Endothelial cell of umbilical vein (primary cell): Measurements from ENCODE around the gene SNAPIN. TPM values are rescaled to one million over a fixed set of nuclear protein-coding genes. Genes with fewer than 3 reads are reported as not detected.

ENCODE experiments used
- BruUV-seq: library from RNA; stranded (reverse); fragments of 400-500 nt; replicated peaks from 2 replicates; lab custom pipeline; 2021; lab: Mats Ljungman, UMichigan
- CTCF ChIA-PET: fragments of 300-600, 350-600 bp; sonication (Branson Sonifier 250); formaldehyde crosslinking; loops from one replicate; lab custom pipeline; 2021; ENCODE audit warnings: antibody characterized with exemption, inconsistent platforms; lab: Charles Lee
- POLR2A ChIA-PET: fragments of 300-600, 350-600 bp; sonication (Branson Sonifier 250); formaldehyde crosslinking; loops from one replicate; lab custom pipeline; 2021; ENCODE audit warnings: antibody characterized with exemption, inconsistent platforms; lab: Charles Lee
- DNase-seq: peaks from one replicate; pipeline ENCODE4 v3.0.0-alpha.2; 2011; ENCODE audit warnings: low read depth, low spot score
- FAIRE-seq: peaks from 2 replicates; lab custom pipeline; 2011; peaks lifted over from hg19 to GRCh38; lab: Jason Lieb, UNC
- H2AFZ ChIP-seq: 2 replicates; pipeline ENCODE4 v1.6.0; 2012; ENCODE audit warnings: low read depth, low read length, control low read depth, inconsistent platforms
- H3K27ac ChIP-seq: 2 replicates; pipeline ENCODE4 v1.5.1; 2011; ENCODE audit warnings: low read depth, mild to moderate bottlenecking, control low read depth, low read length, moderate library complexity; ENCODE audit not compliant: insufficient read depth
- H3K27me3 ChIP-seq, 2 experiments: 2 replicates each; pipeline versions ENCODE4 v1.6.0 to v1.6.1; 2011; ENCODE audit warnings: low read length in 2 of 2, mixed read lengths in 1 of 2; ENCODE audit not compliant: control insufficient read depth in 2 of 2, insufficient read depth in 2 of 2
- H3K36me3 ChIP-seq, 2 experiments: 2 replicates in 1 of 2; 3 replicates in 1 of 2; pipeline ENCODE4 v1.5.1; 2011; ENCODE audit warnings: low read length in 2 of 2, mild to moderate bottlenecking in 1 of 2, moderate library complexity in 1 of 2; ENCODE audit not compliant: control insufficient read depth in 2 of 2, insufficient read depth in 2 of 2; ENCODE audit errors: extremely low read depth in 1 of 2
- H3K4me1 ChIP-seq: 3 replicates; pipeline ENCODE4 v1.5.1; 2011; ENCODE audit warnings: mild to moderate bottlenecking, low read length; ENCODE audit not compliant: control insufficient read depth, insufficient read depth; ENCODE audit errors: extremely low read depth
- H3K4me2 ChIP-seq: 2 replicates; pipeline ENCODE4 v1.6.1; 2011; ENCODE audit warnings: low read length, control low read depth, mixed read lengths; ENCODE audit not compliant: insufficient read depth
- H3K4me3 ChIP-seq, 3 experiments: fragments of 200-600 bp in 1 of 3; sonication (generic), shearing (Covaris generic) in 1 of 3; replicated peaks in 1 of 3; 2 replicates each; pipeline ENCODE4 v1.5.1; 2011 to 2016; ENCODE audit warnings: control low read depth in 3 of 3, low read length in 3 of 3, mild to moderate bottlenecking in 2 of 3, inconsistent platforms in 1 of 3, low read depth in 1 of 3, moderate library complexity in 1 of 3; ENCODE audit not compliant: insufficient read depth in 1 of 3
- H3K79me2 ChIP-seq: 2 replicates; pipeline ENCODE4 v1.6.0; 2012; ENCODE audit warnings: low read length, inconsistent platforms; ENCODE audit not compliant: control insufficient read depth, insufficient read depth
- H3K9ac ChIP-seq: replicated peaks from 2 replicates; pipeline ENCODE3; 2011; ENCODE audit warnings: low read length, control low read depth; ENCODE audit not compliant: insufficient read depth; ENCODE audit errors: extremely low read depth
- H3K9me1 ChIP-seq: replicated peaks from 3 replicates; pipeline ENCODE4 v1.6.0; 2011; ENCODE audit warnings: mild to moderate bottlenecking, low read length; ENCODE audit not compliant: control insufficient read depth, insufficient read depth; ENCODE audit errors: extremely low read depth
- H3K9me3 ChIP-seq: replicated peaks from 2 replicates; pipeline ENCODE4 v1.5.1; 2012; ENCODE audit warnings: low read length, inconsistent platforms; ENCODE audit not compliant: control insufficient read depth, insufficient read depth
- H4K20me1 ChIP-seq: replicated peaks from 2 replicates; pipeline ENCODE3; 2011; ENCODE audit warnings: mild to moderate bottlenecking, low read length; ENCODE audit not compliant: control insufficient read depth, insufficient read depth; ENCODE audit errors: extremely low read depth
- EZH2 ChIP-seq: IDR thresholded peaks from 2 replicates; pipeline ENCODE4 v1.6.1; 2012; ENCODE audit warnings: borderline replicate concordance, low read depth, mild to moderate bottlenecking, moderate library complexity, low read length, inconsistent platforms; ENCODE audit not compliant: severe bottlenecking
- FOS ChIP-seq: IDR thresholded peaks from 2 replicates; pipeline ENCODE4 v1.6.1; 2011; ENCODE audit warnings: mild to moderate bottlenecking, low read length, moderate library complexity, borderline replicate concordance; ENCODE audit not compliant: insufficient read depth
- GATA2 ChIP-seq: IDR thresholded peaks from 2 replicates; pipeline ENCODE4 v1.7.0; 2011; ENCODE audit warnings: low read depth, mild to moderate bottlenecking, moderate library complexity, mixed read lengths, low read length; ENCODE audit not compliant: insufficient read length, insufficient read depth
- JUN ChIP-seq: IDR thresholded peaks from 2 replicates; pipeline ENCODE4 v1.6.1; 2011; ENCODE audit warnings: borderline replicate concordance, low read depth; ENCODE audit not compliant: insufficient read length, insufficient read depth
- MAX ChIP-seq: IDR thresholded peaks from 2 replicates; pipeline ENCODE4 v1.6.1; 2011; ENCODE audit not compliant: insufficient read depth, insufficient read length
- MYC ChIP-seq: IDR thresholded peaks from one replicate; pipeline ENCODE4 v1.6.1; 2011; ENCODE audit warnings: mild to moderate bottlenecking, low read depth, low read length
- POLR2A ChIP-seq: IDR thresholded peaks from 2 replicates; pipeline ENCODE4 v1.6.1; 2012; ENCODE audit warnings: low read depth, mild to moderate bottlenecking, control low read depth, low read length
- POLR2AphosphoS5 ChIP-seq: IDR thresholded peaks from 2 replicates; pipeline ENCODE4 v1.6.1; 2012; ENCODE audit warnings: low read depth, mild to moderate bottlenecking, control low read depth, low read length, moderate library complexity; ENCODE audit not compliant: insufficient read depth
- dilution Hi-C: fragments of 300-500 bp; cut with MboI; formaldehyde crosslinking; loops from one replicate; pipeline ENCODE4 v1.15.0; 2019; ENCODE audit warnings: low sequenced_read_pairs; ENCODE audit not compliant: extremely low pct_ligation_motif_present
- intact Hi-C: fragments of 100-400 bp; cut with micrococcal nuclease; formaldehyde crosslinking; loops from one replicate; pipeline ENCODE4 v1.10.0; 2022
- polyA plus RNA-seq, 4 experiments: library from polyadenylated mRNA; depleted of rRNA in 3 of 4; stranded (reverse) in 3 of 4; unstranded in 1 of 4; fragments of >200 nt; gene quantifications; 2 replicates each; pipeline versions ENCODE4 v1.2.1 to v1.2.3, GENCODE V29; 2011 to 2012; ENCODE audit warnings: missing spikeins in 1 of 4
- total RNA-seq: library from RNA; stranded (reverse); gene quantifications from 2 replicates; pipeline ENCODE4 v1.2.3, GENCODE V29; 2021
- TF ChIP-seq, protein P1 (sequence below), 2 donors: IDR thresholded peaks; 1 replicate in 1 of 2; 2 replicates in 1 of 2; pipeline ENCODE4 v1.5.1; 2011; ENCODE audit warnings: low read length in 2 of 2, mild to moderate bottlenecking in 2 of 2, moderate library complexity in 2 of 2, control low read depth in 1 of 2, inconsistent platforms in 1 of 2, low read depth in 1 of 2; ENCODE audit not compliant: insufficient read depth in 1 of 2; ENCODE audit errors: extremely low read depth in 1 of 2

Gene SNAPIN
- total and polyA plus RNA-seq, 2 donors (not counting 3 experiments of a cell fraction or from before 2014, with no cell fraction given) = 36.8 to 55.1 TPM

DNA sequence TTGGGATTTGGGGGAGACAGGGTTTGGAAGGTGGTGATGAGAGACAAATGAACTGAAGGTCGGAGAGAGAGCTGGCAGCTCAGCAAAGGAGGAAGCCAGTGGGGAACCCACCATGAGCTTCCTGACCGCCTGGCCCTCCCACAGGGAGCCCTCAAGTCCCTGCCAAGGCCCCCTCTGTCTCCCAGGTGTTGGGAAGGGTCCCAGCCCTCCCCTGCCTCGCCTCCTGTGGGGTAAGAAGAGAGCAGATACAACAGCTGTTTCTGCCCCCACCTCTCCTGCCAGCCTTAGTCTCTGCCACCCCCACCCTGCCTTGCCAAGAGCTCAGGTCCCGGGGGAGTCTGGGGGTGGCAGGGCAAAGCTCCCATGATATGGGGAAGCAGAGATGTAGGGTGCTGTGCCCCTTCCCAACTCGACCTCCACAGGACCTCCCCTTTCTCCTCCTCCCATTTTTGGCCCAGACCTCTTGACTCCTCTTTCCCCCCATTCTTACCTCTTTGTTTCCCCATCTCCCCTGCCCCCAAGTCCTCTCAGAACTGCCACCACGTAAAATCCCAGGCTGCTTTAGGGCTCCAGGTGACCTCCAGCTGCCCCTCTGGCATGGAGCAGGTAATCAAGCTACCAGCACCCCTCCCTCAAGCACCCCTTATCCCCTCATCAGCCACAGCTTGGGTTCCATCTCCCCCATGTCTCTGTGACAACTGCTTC is 29.7 kb upstream of the SNAPIN start:
- no peak for TF ChIP-seq EZH2
- no peak for TF ChIP-seq POLR2A
- no peak for TF ChIP-seq MAX
- TF ChIP-seq JUN = no peak
- TF ChIP-seq POLR2AphosphoS5 = no peak
- TF ChIP-seq FOS = no peak
- TF ChIP-seq MYC = no peak
- no peak for TF ChIP-seq GATA2
- TF ChIP-seq, protein P1, sequence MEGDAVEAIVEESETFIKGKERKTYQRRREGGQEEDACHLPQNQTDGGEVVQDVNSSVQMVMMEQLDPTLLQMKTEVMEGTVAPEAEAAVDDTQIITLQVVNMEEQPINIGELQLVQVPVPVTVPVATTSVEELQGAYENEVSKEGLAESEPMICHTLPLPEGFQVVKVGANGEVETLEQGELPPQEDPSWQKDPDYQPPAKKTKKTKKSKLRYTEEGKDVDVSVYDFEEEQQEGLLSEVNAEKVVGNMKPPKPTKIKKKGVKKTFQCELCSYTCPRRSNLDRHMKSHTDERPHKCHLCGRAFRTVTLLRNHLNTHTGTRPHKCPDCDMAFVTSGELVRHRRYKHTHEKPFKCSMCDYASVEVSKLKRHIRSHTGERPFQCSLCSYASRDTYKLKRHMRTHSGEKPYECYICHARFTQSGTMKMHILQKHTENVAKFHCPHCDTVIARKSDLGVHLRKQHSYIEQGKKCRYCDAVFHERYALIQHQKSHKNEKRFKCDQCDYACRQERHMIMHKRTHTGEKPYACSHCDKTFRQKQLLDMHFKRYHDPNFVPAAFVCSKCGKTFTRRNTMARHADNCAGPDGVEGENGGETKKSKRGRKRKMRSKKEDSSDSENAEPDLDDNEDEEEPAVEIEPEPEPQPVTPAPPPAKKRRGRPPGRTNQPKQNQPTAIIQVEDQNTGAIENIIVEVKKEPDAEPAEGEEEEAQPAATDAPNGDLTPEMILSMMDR (IDR thresholded peaks at IDR 0.05; ENCODE audit: extremely low read depth in 1 of 2, insufficient read depth in 1 of 2, low read depth in 1 of 2, low read length in 2 of 2) = no peak
- no peaks in the 10 kb centered on the region for H3K9me1 ChIP-seq
- peaks cover 25% of the 10 kb centered on the region for H3K79me2 ChIP-seq
- dilution Hi-C loops = no loop called here
- ChIA-PET CTCF (interaction anchor here (1.1 to 7.8 kb wide), 6 partner anchors 11 to 96 kb away, joined by 3 to 145 read pairs (median 37); partner anchors contain the start of gene S100A14), POLR2A (interaction anchor here (0.6 to 3.6 kb wide), 2 partner anchors 12 to 20 kb away, joined by 3 to 43 read pairs; no protein-coding TSS in a partner anchor)
- no peaks in the 10 kb centered on the region for H3K27me3 ChIP-seq
- H3K4me1 ChIP-seq = peaks cover 19% of the 10 kb centered on the region
- H3K4me3 ChIP-seq = no peak overlapping the region
- H3K9me3 ChIP-seq = no peaks in the 10 kb centered on the region
- no peak overlapping the region for H3K27ac ChIP-seq
- H4K20me1 ChIP-seq = no peaks in the 10 kb centered on the region
- BruUV-seq = no TSS peak
- H3K9ac ChIP-seq = no peak overlapping the region
- H2AFZ ChIP-seq = no peak overlapping the region
- intact Hi-C loops = no loop called here
- H3K36me3 ChIP-seq = no peaks in the 10 kb centered on the region
- DNase-seq (no peak), FAIRE-seq (no peak)
- H3K4me2 ChIP-seq = no peak overlapping the region
